GM23338 (cell line): ENCODE results near the gene CDK4. TPM values are rescaled to one million over a fixed set of nuclear protein-coding genes. Genes with fewer than 3 reads are reported as not detected.

Experiments
- ATAC-seq: fragments of 200-7000 bp; cut with Tn5 transposase; 3 replicates; pipeline ENCODE4 v1.9.1; 2020
- DNase-seq: peaks from one replicate; pipeline ENCODE4 v3.0.0-alpha.2; 2015; ENCODE audit warnings: low spot score
- H2AFZ ChIP-seq: fragments of 200-600 bp; sonication (generic); 2 replicates; pipeline ENCODE4 v1.8.0; 2016; ENCODE audit warnings: antibody characterized with exemption, mild to moderate bottlenecking, moderate library complexity
- H3F3A ChIP-seq: fragments of 200-600 bp; sonication (generic); replicated peaks from 2 replicates; pipeline ENCODE4 v1.8.0; 2017; ENCODE audit warnings: antibody characterized with exemption, mixed run types, low read depth
- H3K27ac ChIP-seq: fragments of 200-600 bp; sonication (generic); 2 replicates; pipeline ENCODE4 v1.6.1; 2016; ENCODE audit warnings: low read depth
- H3K27me3 ChIP-seq: fragments of 200-600 bp; sonication (generic); 2 replicates; pipeline ENCODE4 v1.8.0; 2016; ENCODE audit warnings: mild to moderate bottlenecking, mixed run types, moderate library complexity; ENCODE audit not compliant: insufficient read depth
- H3K36me3 ChIP-seq: fragments of 200-600 bp; sonication (generic); 2 replicates; pipeline ENCODE4 v1.8.0; 2016; ENCODE audit warnings: mild to moderate bottlenecking; ENCODE audit not compliant: insufficient read depth
- H3K4me1 ChIP-seq: fragments of 200-600 bp; sonication (generic); 2 replicates; pipeline ENCODE4 v1.8.0; 2016; ENCODE audit warnings: mild to moderate bottlenecking, moderate library complexity; ENCODE audit not compliant: insufficient read depth
- H3K4me2 ChIP-seq: fragments of 200-600 bp; sonication (generic); 2 replicates; pipeline ENCODE4 v1.7.1; 2017; ENCODE audit warnings: mixed run types
- H3K4me3 ChIP-seq: fragments of 200-600 bp; sonication (generic); 2 replicates; pipeline ENCODE4 v1.6.1; 2016; ENCODE audit warnings: mixed run types
- H3K79me2 ChIP-seq: fragments of 200-600 bp; sonication (generic); replicated peaks from 2 replicates; pipeline ENCODE4 v1.8.0; 2017; ENCODE audit warnings: mild to moderate bottlenecking; ENCODE audit not compliant: insufficient read depth
- H3K9me2 ChIP-seq: fragments of 200-600 bp; sonication (generic); 2 replicates; pipeline ENCODE4 v1.8.0; 2017; ENCODE audit not compliant: insufficient read depth
- H4K20me1 ChIP-seq: fragments of 200-600 bp; sonication (generic); replicated peaks from 2 replicates; pipeline ENCODE4 v1.8.0; 2017; ENCODE audit warnings: mild to moderate bottlenecking; ENCODE audit not compliant: insufficient read depth
- H3K27ac Mint-ChIP-seq: 2 replicates; pipeline ENCODE4 v1.8.0; 2020; ENCODE audit warnings: inconsistent platforms, mild to moderate bottlenecking, moderate library complexity, mixed read lengths
- H3K27me3 Mint-ChIP-seq: 3 replicates; pipeline ENCODE4 v1.8.0; 2022; ENCODE audit warnings: low read depth, mild to moderate bottlenecking, moderate library complexity, mixed read lengths, inconsistent platforms; ENCODE audit not compliant: insufficient read depth, poor library complexity
- H3K36me3 Mint-ChIP-seq: 3 replicates; pipeline ENCODE4 v1.8.0; 2021; ENCODE audit warnings: low read depth, mild to moderate bottlenecking, inconsistent platforms, moderate library complexity, mixed read lengths
- H3K4me1 Mint-ChIP-seq: 3 replicates; pipeline ENCODE4 v1.8.0; 2020; ENCODE audit warnings: mild to moderate bottlenecking, inconsistent platforms, mixed read lengths
- H3K4me3 Mint-ChIP-seq: 3 replicates; pipeline ENCODE4 v1.8.0; 2021; ENCODE audit warnings: moderate library complexity, mild to moderate bottlenecking, inconsistent platforms, mixed read lengths
- H3K9me3 Mint-ChIP-seq: 3 replicates; pipeline ENCODE4 v1.8.0; 2020; ENCODE audit warnings: moderate library complexity, mild to moderate bottlenecking, inconsistent platforms, mixed read lengths
- CREB1 ChIP-seq: fragments of 250-450 bp; sonication (Bioruptor Pico); IDR thresholded peaks from 2 replicates; pipeline ENCODE4 v1.5.0; 2020; ENCODE audit warnings: low read depth, mild to moderate bottlenecking, moderate library complexity
- CTCF ChIP-seq, 2 experiments: fragments of 200-600 bp in 1 of 2; sonication (generic) in 1 of 2; conservative IDR thresholded peaks; 2 replicates each; pipeline versions ENCODE4 v1.5.1 to v1.6.1; 2016 to 2017; ENCODE audit warnings: antibody characterized with exemption in 2 of 2, low read depth in 2 of 2, mild to moderate bottlenecking in 2 of 2, moderate library complexity in 1 of 2
- ETS1 ChIP-seq: IDR thresholded peaks from 2 replicates; pipeline ENCODE4 v1.6.1; 2016; ENCODE audit warnings: antibody characterized with exemption
- EZH2 ChIP-seq: fragments of 200-600 bp; sonication (generic); IDR thresholded peaks from one replicate; pipeline ENCODE4 v1.8.0; 2017; ENCODE audit warnings: antibody characterized with exemption, mild to moderate bottlenecking, low read depth; ENCODE audit not compliant: unreplicated experiment
- EZH2phosphoT487 ChIP-seq: fragments of 200-600 bp; sonication (generic); IDR thresholded peaks from one replicate; pipeline ENCODE4 v1.8.1; 2018; ENCODE audit warnings: antibody characterized with exemption; ENCODE audit not compliant: unreplicated experiment
- JUNB ChIP-seq: IDR thresholded peaks from one replicate; pipeline ENCODE4 v1.6.1; 2016; ENCODE audit warnings: antibody characterized with exemption; ENCODE audit not compliant: unreplicated experiment
- NANOG ChIP-seq: IDR thresholded peaks from 2 replicates; pipeline ENCODE4 v1.6.1; 2016; ENCODE audit warnings: antibody characterized with exemption, borderline replicate concordance
- POLR2AphosphoS5 ChIP-seq: IDR thresholded peaks from 2 replicates; pipeline ENCODE4 v1.6.1; 2016; ENCODE audit warnings: antibody characterized with exemption, low read depth
- REST ChIP-seq: IDR thresholded peaks from one replicate; pipeline ENCODE4 v1.6.1; 2018; ENCODE audit warnings: antibody characterized with exemption; ENCODE audit not compliant: unreplicated experiment
- STAT1 ChIP-seq: IDR thresholded peaks from one replicate; pipeline ENCODE4 v1.6.1; 2016; ENCODE audit warnings: antibody characterized with exemption; ENCODE audit not compliant: unreplicated experiment
- ZNF114 ChIP-seq: fragments of 250-450 bp; sonication (Bioruptor Pico); IDR thresholded peaks from 2 replicates; pipeline ENCODE4 v1.5.0; 2020; ENCODE audit warnings: mild to moderate bottlenecking, moderate library complexity
- ZNF331 ChIP-seq: fragments of 250-450 bp; sonication (Bioruptor Pico); IDR thresholded peaks from 2 replicates; pipeline ENCODE4 v1.5.0; 2020; ENCODE audit warnings: low read depth, mild to moderate bottlenecking, moderate library complexity
- ZNF462 ChIP-seq: fragments of 250-450 bp; sonication (Bioruptor Pico); IDR thresholded peaks from 2 replicates; pipeline ENCODE4 v1.5.0; 2020; ENCODE audit warnings: mild to moderate bottlenecking, moderate library complexity
- polyA plus RNA-seq: library from polyadenylated mRNA; unstranded; fragments of >200 nt; fragmentation: Nextera tagmentation; extraction: Ambion mirVana; gene quantifications from 2 replicates; pipeline ENCODE4 v1.2.1, GENCODE V29; 2016
- total RNA-seq: library from RNA; depleted of rRNA; stranded (reverse); fragments of >200 nt; shearing (Covaris generic); gene quantifications from 2 replicates; pipeline ENCODE4 v1.2.3, GENCODE V29; 2014

CDK4 gene
- total and polyA plus RNA-seq, 2 experiments from 2014 or later, result 105 to 198 TPM

- no peak overlapping the region for H3K27ac ChIP-seq
Measured at GRCh38 chr12:57726151-57726883, 25.8 kb downstream of the CDK4 start.

More at GRCh38 chr12:57726151-57726883, 25.8 kb downstream of the CDK4 start:
- Histone ChIP-seq H3K4me1 (no peaks in the 10 kb centered on the region), H3K27me3 (peaks cover 84% of the 10 kb centered on the region), H2AFZ (peak overlapping the region; percentile 94), H3K4me2 (peak overlapping the region; percentile 88), H3K9me2 (no peaks in the 10 kb centered on the region), H3K79me2 (no peaks in the 10 kb centered on the region), H3K4me3 (peak overlapping the region; percentile 71), H3K36me3 (no peaks in the 10 kb centered on the region), H4K20me1 (no peaks in the 10 kb centered on the region; the same call in 1 of the 2 replicates), H3F3A (no peaks in the 10 kb centered on the region)
- Mint-ChIP-seq H3K9me3 (no peaks in the 10 kb centered on the region), H3K4me3 (peak overlapping the region; percentile 89), H3K27me3 (peaks cover 80% of the 10 kb centered on the region), H3K27ac (no peak overlapping the region), H3K36me3 (no peaks in the 10 kb centered on the region; the same call in 2 of the 3 replicates), H3K4me1 (peaks cover 15% of the 10 kb centered on the region)
- no peak for TF ChIP-seq ZNF331 (CRISPR knock-in tag)
- TF ChIP-seq CREB1 (CRISPR knock-in tag), result no peak
- no peak for TF ChIP-seq ZNF462 (CRISPR knock-in tag)
- TF ChIP-seq ZNF114 (CRISPR knock-in tag), result no peak
- TF ChIP-seq EZH2phosphoT487, result no peak
- TF ChIP-seq EZH2, result peak; percentile 52
- no peak for TF ChIP-seq STAT1
- TF ChIP-seq CTCF (conservative IDR thresholded peaks at IDR 0.05; ENCODE audit: low read depth in 2 of 2), result peak; percentile 78 to 87
- peak; percentile 26 for TF ChIP-seq REST
- TF ChIP-seq ETS1, result no peak
- TF ChIP-seq JUNB, result no peak
- TF ChIP-seq NANOG, result no peak
- no peak for TF ChIP-seq POLR2AphosphoS5
- peak; percentile 96 for DNase-seq
- ATAC-seq, result peak; percentile 86
